ENCODE measurements around the gene ST8SIA4. TPM values are rescaled to one million over a fixed set of nuclear protein-coding genes. Genes with fewer than 3 reads are reported as not detected.

Gene ST8SIA4
- total and polyA plus RNA-seq, 4 donors: 0.35 to 4.1 (median 1.6) TPM

DNA sequence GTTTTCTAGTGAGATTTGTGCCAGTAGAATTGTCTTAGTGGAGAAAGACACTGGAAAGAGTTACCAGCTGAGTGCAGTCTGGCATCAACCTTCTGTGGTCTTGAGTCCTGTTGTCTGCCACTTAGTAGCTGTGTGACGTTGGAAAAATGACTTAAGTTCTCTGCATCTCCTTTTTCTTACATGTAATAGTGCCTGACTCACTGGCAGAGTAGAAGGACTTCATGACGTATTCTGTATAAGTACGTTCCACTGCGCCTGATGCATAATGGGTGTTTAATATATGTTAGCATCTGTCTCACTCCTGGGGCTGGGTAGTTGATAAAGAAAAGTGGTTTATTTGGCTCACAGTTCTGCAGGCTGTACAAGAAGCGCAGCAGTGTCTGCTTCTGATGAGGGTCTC is 144.8 kb downstream of the ST8SIA4 start:
- Histone ChIP-seq H3K4me1 (ENCODE audit: control insufficient read depth in 4 of 4, insufficient read depth in 4 of 4, low read length in 3 of 4) (no peaks in the 10 kb centered on the region), H3K27ac (ENCODE audit: low read depth in 1 of 2, low read length in 2 of 2) (no peak overlapping the region), H3K9me3 (ENCODE audit: control insufficient read depth in 4 of 4, low read length in 3 of 4) (no peaks in the 10 kb centered on the region), H3K36me3 (ENCODE audit: control insufficient read depth in 4 of 4, insufficient read depth in 3 of 4, low read depth in 1 of 4, low read length in 3 of 4) (no peaks in the 10 kb centered on the region), H3K9ac (ENCODE audit: low read depth in 1 of 2, low read length in 2 of 2) (no peak overlapping the region), H3K27me3 (ENCODE audit: control insufficient read depth in 4 of 4, insufficient read depth in 4 of 4, low read length in 3 of 4) (no peaks in the 10 kb centered on the region), H3K4me3 (ENCODE audit: low read depth in 1 of 3, low read length in 3 of 3) (no peak overlapping the region)
- DNase-seq (ENCODE audit: low spot score): no peak
- TF ChIP-seq RAD21 (IDR thresholded peaks at IDR 0.05) (no peak), GABPA (IDR thresholded peaks at IDR 0.05 in 1 of 2, conservative IDR thresholded peaks at IDR 0.05 in 1 of 2) (no peak), YY1 (IDR thresholded peaks at IDR 0.05) (no peak), FOXA1 (IDR thresholded peaks at IDR 0.05) (no peak), JUND (IDR thresholded peaks at IDR 0.05) (no peak), EGR1 (IDR thresholded peaks at IDR 0.05; ENCODE audit: low read depth in 2 of 2) (no peak), FOXA2 (IDR thresholded peaks at IDR 0.05) (no peak), NR2F2 (IDR thresholded peaks at IDR 0.05) (no peak), RXRA (IDR thresholded peaks at IDR 0.05) (no peak), HNF4G (IDR thresholded peaks at IDR 0.05) (no peak)
- TF ChIP-seq, protein P1, sequence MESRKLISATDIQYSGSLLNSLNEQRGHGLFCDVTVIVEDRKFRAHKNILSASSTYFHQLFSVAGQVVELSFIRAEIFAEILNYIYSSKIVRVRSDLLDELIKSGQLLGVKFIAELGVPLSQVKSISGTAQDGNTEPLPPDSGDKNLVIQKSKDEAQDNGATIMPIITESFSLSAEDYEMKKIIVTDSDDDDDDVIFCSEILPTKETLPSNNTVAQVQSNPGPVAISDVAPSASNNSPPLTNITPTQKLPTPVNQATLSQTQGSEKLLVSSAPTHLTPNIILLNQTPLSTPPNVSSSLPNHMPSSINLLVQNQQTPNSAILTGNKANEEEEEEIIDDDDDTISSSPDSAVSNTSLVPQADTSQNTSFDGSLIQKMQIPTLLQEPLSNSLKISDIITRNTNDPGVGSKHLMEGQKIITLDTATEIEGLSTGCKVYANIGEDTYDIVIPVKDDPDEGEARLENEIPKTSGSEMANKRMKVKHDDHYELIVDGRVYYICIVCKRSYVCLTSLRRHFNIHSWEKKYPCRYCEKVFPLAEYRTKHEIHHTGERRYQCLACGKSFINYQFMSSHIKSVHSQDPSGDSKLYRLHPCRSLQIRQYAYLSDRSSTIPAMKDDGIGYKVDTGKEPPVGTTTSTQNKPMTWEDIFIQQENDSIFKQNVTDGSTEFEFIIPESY (IDR thresholded peaks at IDR 0.05): no peak
- TF ChIP-seq, protein P2, sequence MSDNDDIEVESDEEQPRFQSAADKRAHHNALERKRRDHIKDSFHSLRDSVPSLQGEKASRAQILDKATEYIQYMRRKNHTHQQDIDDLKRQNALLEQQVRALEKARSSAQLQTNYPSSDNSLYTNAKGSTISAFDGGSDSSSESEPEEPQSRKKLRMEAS (IDR thresholded peaks at IDR 0.05): no peak
- TF ChIP-seq, protein P3, sequence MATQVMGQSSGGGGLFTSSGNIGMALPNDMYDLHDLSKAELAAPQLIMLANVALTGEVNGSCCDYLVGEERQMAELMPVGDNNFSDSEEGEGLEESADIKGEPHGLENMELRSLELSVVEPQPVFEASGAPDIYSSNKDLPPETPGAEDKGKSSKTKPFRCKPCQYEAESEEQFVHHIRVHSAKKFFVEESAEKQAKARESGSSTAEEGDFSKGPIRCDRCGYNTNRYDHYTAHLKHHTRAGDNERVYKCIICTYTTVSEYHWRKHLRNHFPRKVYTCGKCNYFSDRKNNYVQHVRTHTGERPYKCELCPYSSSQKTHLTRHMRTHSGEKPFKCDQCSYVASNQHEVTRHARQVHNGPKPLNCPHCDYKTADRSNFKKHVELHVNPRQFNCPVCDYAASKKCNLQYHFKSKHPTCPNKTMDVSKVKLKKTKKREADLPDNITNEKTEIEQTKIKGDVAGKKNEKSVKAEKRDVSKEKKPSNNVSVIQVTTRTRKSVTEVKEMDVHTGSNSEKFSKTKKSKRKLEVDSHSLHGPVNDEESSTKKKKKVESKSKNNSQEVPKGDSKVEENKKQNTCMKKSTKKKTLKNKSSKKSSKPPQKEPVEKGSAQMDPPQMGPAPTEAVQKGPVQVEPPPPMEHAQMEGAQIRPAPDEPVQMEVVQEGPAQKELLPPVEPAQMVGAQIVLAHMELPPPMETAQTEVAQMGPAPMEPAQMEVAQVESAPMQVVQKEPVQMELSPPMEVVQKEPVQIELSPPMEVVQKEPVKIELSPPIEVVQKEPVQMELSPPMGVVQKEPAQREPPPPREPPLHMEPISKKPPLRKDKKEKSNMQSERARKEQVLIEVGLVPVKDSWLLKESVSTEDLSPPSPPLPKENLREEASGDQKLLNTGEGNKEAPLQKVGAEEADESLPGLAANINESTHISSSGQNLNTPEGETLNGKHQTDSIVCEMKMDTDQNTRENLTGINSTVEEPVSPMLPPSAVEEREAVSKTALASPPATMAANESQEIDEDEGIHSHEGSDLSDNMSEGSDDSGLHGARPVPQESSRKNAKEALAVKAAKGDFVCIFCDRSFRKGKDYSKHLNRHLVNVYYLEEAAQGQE (IDR thresholded peaks at IDR 0.05): no peak
- TF ChIP-seq, protein P4, sequence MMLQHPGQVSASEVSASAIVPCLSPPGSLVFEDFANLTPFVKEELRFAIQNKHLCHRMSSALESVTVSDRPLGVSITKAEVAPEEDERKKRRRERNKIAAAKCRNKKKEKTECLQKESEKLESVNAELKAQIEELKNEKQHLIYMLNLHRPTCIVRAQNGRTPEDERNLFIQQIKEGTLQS (IDR thresholded peaks at IDR 0.05): no peak
- WGBS: 71% methylated on average over 5 of the region's 5 CpGs

DNA sequence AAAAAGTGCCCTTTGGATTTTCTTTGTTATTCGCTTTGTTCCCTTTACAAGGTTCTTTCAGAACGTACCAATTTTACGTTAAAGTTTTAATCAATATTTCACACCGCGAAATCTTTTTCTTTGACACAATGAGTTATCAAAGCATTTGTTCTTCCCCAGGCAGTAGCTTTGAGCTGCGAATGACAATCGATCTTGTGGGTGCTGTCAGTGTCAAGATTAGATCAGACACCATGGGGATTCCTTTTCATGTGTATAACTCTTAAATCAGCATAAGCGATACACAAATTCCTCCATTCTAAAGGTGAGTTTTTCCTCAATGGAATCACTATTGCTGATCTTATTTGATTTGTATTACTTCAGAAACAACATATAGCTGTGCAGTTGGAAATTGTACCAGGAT is 145.5 kb downstream of the ST8SIA4 start:
- H3K36me3 ChIP-seq (ENCODE audit: control insufficient read depth in 4 of 4, insufficient read depth in 3 of 4, low read depth in 1 of 4, low read length in 3 of 4): no peaks in the 10 kb centered on the region
- DNase-seq (ENCODE audit: low spot score): no peak
- 25% methylated on average over 8 of the region's 8 CpGs for WGBS
- H3K9me3 ChIP-seq (ENCODE audit: control insufficient read depth in 4 of 4, low read length in 3 of 4): no peaks in the 10 kb centered on the region
- H3K4me3 ChIP-seq (ENCODE audit: low read depth in 1 of 3, low read length in 3 of 3): no peak overlapping the region
- no peak overlapping the region for H3K9ac ChIP-seq (ENCODE audit: low read depth in 1 of 2, low read length in 2 of 2)
- no peaks in the 10 kb centered on the region for H3K4me1 ChIP-seq (ENCODE audit: control insufficient read depth in 4 of 4, insufficient read depth in 4 of 4, low read length in 3 of 4)
- TF ChIP-seq HNF4A (conservative IDR thresholded peaks at IDR 0.05) (no peak), FOXA1 (IDR thresholded peaks at IDR 0.05) (no peak), JUND (IDR thresholded peaks at IDR 0.05) (no peak), GABPA (IDR thresholded peaks at IDR 0.05 in 1 of 2, conservative IDR thresholded peaks at IDR 0.05 in 1 of 2) (no peak), FOXA2 (IDR thresholded peaks at IDR 0.05) (no peak), YY1 (IDR thresholded peaks at IDR 0.05) (no peak), SP1 (IDR thresholded peaks at IDR 0.05) (no peak), RAD21 (IDR thresholded peaks at IDR 0.05) (no peak), EGR1 (IDR thresholded peaks at IDR 0.05; ENCODE audit: low read depth in 2 of 2) (no peak), RXRA (IDR thresholded peaks at IDR 0.05) (no peak), TAF1 (conservative IDR thresholded peaks at IDR 0.05) (no peak)
- TF ChIP-seq, protein P2 (IDR thresholded peaks at IDR 0.05): no peak
- TF ChIP-seq, protein P3 (IDR thresholded peaks at IDR 0.05): no peak
- TF ChIP-seq, protein P5, sequence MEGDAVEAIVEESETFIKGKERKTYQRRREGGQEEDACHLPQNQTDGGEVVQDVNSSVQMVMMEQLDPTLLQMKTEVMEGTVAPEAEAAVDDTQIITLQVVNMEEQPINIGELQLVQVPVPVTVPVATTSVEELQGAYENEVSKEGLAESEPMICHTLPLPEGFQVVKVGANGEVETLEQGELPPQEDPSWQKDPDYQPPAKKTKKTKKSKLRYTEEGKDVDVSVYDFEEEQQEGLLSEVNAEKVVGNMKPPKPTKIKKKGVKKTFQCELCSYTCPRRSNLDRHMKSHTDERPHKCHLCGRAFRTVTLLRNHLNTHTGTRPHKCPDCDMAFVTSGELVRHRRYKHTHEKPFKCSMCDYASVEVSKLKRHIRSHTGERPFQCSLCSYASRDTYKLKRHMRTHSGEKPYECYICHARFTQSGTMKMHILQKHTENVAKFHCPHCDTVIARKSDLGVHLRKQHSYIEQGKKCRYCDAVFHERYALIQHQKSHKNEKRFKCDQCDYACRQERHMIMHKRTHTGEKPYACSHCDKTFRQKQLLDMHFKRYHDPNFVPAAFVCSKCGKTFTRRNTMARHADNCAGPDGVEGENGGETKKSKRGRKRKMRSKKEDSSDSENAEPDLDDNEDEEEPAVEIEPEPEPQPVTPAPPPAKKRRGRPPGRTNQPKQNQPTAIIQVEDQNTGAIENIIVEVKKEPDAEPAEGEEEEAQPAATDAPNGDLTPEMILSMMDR (IDR thresholded peaks at IDR 0.05; ENCODE audit: low read depth, low read length, missing input control): no peak
- TF ChIP-seq, protein P4 (IDR thresholded peaks at IDR 0.05): no peak
- no peak overlapping the region for H3K27ac ChIP-seq (ENCODE audit: low read depth in 1 of 2, low read length in 2 of 2)
- H3K27me3 ChIP-seq (ENCODE audit: control insufficient read depth in 4 of 4, insufficient read depth in 4 of 4, low read length in 3 of 4): peaks cover 0 to under 1% (median 0%) of the 10 kb centered on the region in 4 donors

Measured in liver (tissue), 9 donors.